ENCODE data around the gene ZNF841.

The ZNF841 gene

GRCh38 chr19:52094526-52095130 lies 937 bp downstream of the ZNF841 start:
- H3F3A ChIP-seq (ENCODE audit: low read depth), result no peaks in the 10 kb centered on the region
- no peaks in the 10 kb centered on the region for H3K27me3 ChIP-seq (ENCODE audit: insufficient read depth, low read length, poor library complexity, severe bottlenecking)
- peak overlapping the region; percentile 66 for H3K4me2 ChIP-seq (ENCODE audit: low read depth, low read length, poor library complexity, severe bottlenecking)
- peaks cover 40% of the 10 kb centered on the region; the same call in 1 of the 2 replicates for H3K79me2 ChIP-seq (ENCODE audit: insufficient read depth, low read length)
- no peaks in the 10 kb centered on the region for H3K4me1 ChIP-seq (ENCODE audit: insufficient read depth, low read length, poor library complexity, severe bottlenecking)
- peak overlapping the region; percentile 74 for H3K9ac ChIP-seq (ENCODE audit: low read depth, low read length, poor library complexity, severe bottlenecking)
- peaks cover 14% of the 10 kb centered on the region; the same call in 1 of the 2 replicates for H3K9me3 ChIP-seq (ENCODE audit: insufficient read depth, low read depth, low read length)
- TF ChIP-seq EZH2phosphoT487 (IDR thresholded peaks at IDR 0.05; ENCODE audit: borderline replicate concordance), result no peak
- no peak for TF ChIP-seq CTCF (conservative IDR thresholded peaks at IDR 0.05; ENCODE audit: low read length)
- no peaks in the 10 kb centered on the region for H4K20me1 ChIP-seq (ENCODE audit: insufficient read depth, low read length, poor library complexity, severe bottlenecking)
- H3K9me2 ChIP-seq (replicated peaks; ENCODE audit: low read depth, low read length), result no peaks in the 10 kb centered on the region
- 0 out of 2 replicates have a peak, but pooled peaks cover 5% of the 10 kb centered on the region for H3K36me3 ChIP-seq (ENCODE audit: insufficient read depth, low read length)
- peak overlapping the region; percentile 78 for H3K4me3 ChIP-seq (ENCODE audit: low read length, poor library complexity, severe bottlenecking)
- H2AFZ ChIP-seq (ENCODE audit: low read length), result no peak overlapping the region

GRCh38 chr19:52086481-52086880 lies 9.1 kb downstream of the ZNF841 start:
- Histone ChIP-seq H3K27me3 (ENCODE audit: insufficient read depth, low read length, poor library complexity, severe bottlenecking) (no peaks in the 10 kb centered on the region), H3F3A (ENCODE audit: low read depth) (no peaks in the 10 kb centered on the region), H3K36me3 (ENCODE audit: insufficient read depth, low read length) (peaks cover 39% of the 10 kb centered on the region), H3K9me3 (ENCODE audit: insufficient read depth, low read depth, low read length) (peaks cover 15% of the 10 kb centered on the region), H3K4me2 (ENCODE audit: low read depth, low read length, poor library complexity, severe bottlenecking) (no peak overlapping the region), H3K9ac (ENCODE audit: low read depth, low read length, poor library complexity, severe bottlenecking) (no peak overlapping the region), H3K9me2 (replicated peaks; ENCODE audit: low read depth, low read length) (no peaks in the 10 kb centered on the region), H3K4me3 (ENCODE audit: low read length, poor library complexity, severe bottlenecking) (no peak overlapping the region), H3K79me2 (ENCODE audit: insufficient read depth, low read length) (peaks cover 6% of the 10 kb centered on the region; the same call in 1 of the 2 replicates), H2AFZ (ENCODE audit: low read length) (no peak overlapping the region), H4K20me1 (ENCODE audit: insufficient read depth, low read length, poor library complexity, severe bottlenecking) (no peaks in the 10 kb centered on the region), H3K4me1 (ENCODE audit: insufficient read depth, low read length, poor library complexity, severe bottlenecking) (no peaks in the 10 kb centered on the region)
- TF ChIP-seq EZH2phosphoT487 (IDR thresholded peaks at IDR 0.05; ENCODE audit: borderline replicate concordance), result no peak
- TF ChIP-seq CTCF (conservative IDR thresholded peaks at IDR 0.05; ENCODE audit: low read length), result no peak

GRCh38 chr19:52070496-52070895 lies 25.1 kb downstream of the ZNF841 start:
- Histone ChIP-seq H3K9me3 (ENCODE audit: insufficient read depth, low read depth, low read length) (peaks cover 34% of the 10 kb centered on the region; the same call in 1 of the 2 replicates), H3K4me2 (ENCODE audit: low read depth, low read length, poor library complexity, severe bottlenecking) (no peak overlapping the region), H3K36me3 (ENCODE audit: insufficient read depth, low read length) (peaks cover 62% of the 10 kb centered on the region; the same call in 1 of the 2 replicates), H2AFZ (ENCODE audit: low read length) (no peak overlapping the region), H3K9ac (ENCODE audit: low read depth, low read length, poor library complexity, severe bottlenecking) (no peak overlapping the region), H4K20me1 (ENCODE audit: insufficient read depth, low read length, poor library complexity, severe bottlenecking) (no peaks in the 10 kb centered on the region), H3K27me3 (ENCODE audit: insufficient read depth, low read length, poor library complexity, severe bottlenecking) (no peaks in the 10 kb centered on the region), H3K4me1 (ENCODE audit: insufficient read depth, low read length, poor library complexity, severe bottlenecking) (no peaks in the 10 kb centered on the region), H3F3A (ENCODE audit: low read depth) (no peaks in the 10 kb centered on the region), H3K9me2 (replicated peaks; ENCODE audit: low read depth, low read length) (no peaks in the 10 kb centered on the region), H3K4me3 (ENCODE audit: low read length, poor library complexity, severe bottlenecking) (no peak overlapping the region), H3K79me2 (ENCODE audit: insufficient read depth, low read length) (no peaks in the 10 kb centered on the region)
- TF ChIP-seq EZH2phosphoT487 (IDR thresholded peaks at IDR 0.05; ENCODE audit: borderline replicate concordance), result no peak
- no peak for TF ChIP-seq CTCF (conservative IDR thresholded peaks at IDR 0.05; ENCODE audit: low read length)
